Neural cell (in vitro differentiated cells): ENCODE measurements around the gene CACNA1F.

Experiments
- EP300 ChIP-seq: fragments of 450-650 bp; conservative IDR thresholded peaks from 2 replicates; pipeline ENCODE4 v1.6.1; 2014; ENCODE audit warnings: antibody characterized with exemption, mild to moderate bottlenecking, moderate library complexity; ENCODE audit not compliant: poor library complexity, severe bottlenecking
- EZH2 ChIP-seq: fragments of 200-600, 300-800 bp; shearing (Covaris generic), sonication (generic); IDR thresholded peaks from 2 replicates; pipeline ENCODE4 v1.6.1; 2014; ENCODE audit warnings: antibody characterized with exemption, low read length, borderline replicate concordance, mild to moderate bottlenecking; ENCODE audit not compliant: insufficient read depth, poor library complexity, severe bottlenecking
- MXI1 ChIP-seq: fragments of 450-650 bp; conservative IDR thresholded peaks from 2 replicates; pipeline ENCODE4 v1.6.1; 2014; ENCODE audit warnings: antibody characterized with exemption, mild to moderate bottlenecking; ENCODE audit not compliant: poor library complexity, severe bottlenecking
- POLR2AphosphoS5 ChIP-seq: IDR thresholded peaks from 2 replicates; pipeline ENCODE4 v1.6.1; 2012
- RAD21 ChIP-seq: fragments of 450-650 bp; conservative IDR thresholded peaks from 2 replicates; pipeline ENCODE4 v1.6.1; 2014; ENCODE audit warnings: antibody characterized with exemption, mild to moderate bottlenecking, moderate library complexity
- SMC3 ChIP-seq: fragments of 450-650 bp; conservative IDR thresholded peaks from 2 replicates; pipeline ENCODE4 v1.6.1; 2014; ENCODE audit warnings: antibody characterized with exemption, mild to moderate bottlenecking, moderate library complexity; ENCODE audit not compliant: poor library complexity
- TAF1 ChIP-seq: IDR thresholded peaks from 2 replicates; pipeline ENCODE4 v1.6.1; 2012; ENCODE audit warnings: low read depth
- TF ChIP-seq, protein P1 (sequence below): fragments of 450-650 bp; IDR thresholded peaks from 2 replicates; pipeline ENCODE4 v1.5.1; 2014; ENCODE audit warnings: antibody characterized with exemption, mild to moderate bottlenecking, moderate library complexity; ENCODE audit not compliant: poor library complexity, severe bottlenecking
- TF ChIP-seq, protein P2 (sequence below): IDR thresholded peaks from 2 replicates; pipeline ENCODE4 v1.6.1; 2012; ENCODE audit warnings: borderline replicate concordance

DNA sequence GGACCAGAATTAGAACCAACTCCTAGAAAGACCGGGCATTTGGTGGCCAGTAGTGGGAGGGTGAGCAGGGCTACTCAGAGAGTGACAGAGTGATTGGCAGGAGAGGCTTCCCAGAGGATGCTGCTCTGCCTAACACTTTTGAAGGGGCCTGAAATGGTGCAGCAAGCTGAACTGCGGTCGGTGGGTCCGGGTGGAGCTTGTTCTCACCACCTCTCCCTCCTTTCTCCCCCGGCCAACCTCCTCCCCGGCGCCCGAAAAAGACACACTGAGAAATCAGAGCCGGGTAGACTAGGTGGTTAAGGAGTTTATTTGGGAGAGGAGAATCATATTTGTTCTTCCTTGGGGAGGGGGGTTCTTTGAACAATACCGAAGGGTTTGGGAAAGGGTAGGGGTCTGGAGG lies 45.6 kb downstream of the CACNA1F start:
- TF ChIP-seq POLR2AphosphoS5 (no peak), SMC3 (no peak), RAD21 (no peak), EZH2 (no peak), EP300 (no peak), MXI1 (no peak), TAF1 (no peak)
- TF ChIP-seq, protein P1, sequence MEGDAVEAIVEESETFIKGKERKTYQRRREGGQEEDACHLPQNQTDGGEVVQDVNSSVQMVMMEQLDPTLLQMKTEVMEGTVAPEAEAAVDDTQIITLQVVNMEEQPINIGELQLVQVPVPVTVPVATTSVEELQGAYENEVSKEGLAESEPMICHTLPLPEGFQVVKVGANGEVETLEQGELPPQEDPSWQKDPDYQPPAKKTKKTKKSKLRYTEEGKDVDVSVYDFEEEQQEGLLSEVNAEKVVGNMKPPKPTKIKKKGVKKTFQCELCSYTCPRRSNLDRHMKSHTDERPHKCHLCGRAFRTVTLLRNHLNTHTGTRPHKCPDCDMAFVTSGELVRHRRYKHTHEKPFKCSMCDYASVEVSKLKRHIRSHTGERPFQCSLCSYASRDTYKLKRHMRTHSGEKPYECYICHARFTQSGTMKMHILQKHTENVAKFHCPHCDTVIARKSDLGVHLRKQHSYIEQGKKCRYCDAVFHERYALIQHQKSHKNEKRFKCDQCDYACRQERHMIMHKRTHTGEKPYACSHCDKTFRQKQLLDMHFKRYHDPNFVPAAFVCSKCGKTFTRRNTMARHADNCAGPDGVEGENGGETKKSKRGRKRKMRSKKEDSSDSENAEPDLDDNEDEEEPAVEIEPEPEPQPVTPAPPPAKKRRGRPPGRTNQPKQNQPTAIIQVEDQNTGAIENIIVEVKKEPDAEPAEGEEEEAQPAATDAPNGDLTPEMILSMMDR: no peak
- TF ChIP-seq, protein P2, sequence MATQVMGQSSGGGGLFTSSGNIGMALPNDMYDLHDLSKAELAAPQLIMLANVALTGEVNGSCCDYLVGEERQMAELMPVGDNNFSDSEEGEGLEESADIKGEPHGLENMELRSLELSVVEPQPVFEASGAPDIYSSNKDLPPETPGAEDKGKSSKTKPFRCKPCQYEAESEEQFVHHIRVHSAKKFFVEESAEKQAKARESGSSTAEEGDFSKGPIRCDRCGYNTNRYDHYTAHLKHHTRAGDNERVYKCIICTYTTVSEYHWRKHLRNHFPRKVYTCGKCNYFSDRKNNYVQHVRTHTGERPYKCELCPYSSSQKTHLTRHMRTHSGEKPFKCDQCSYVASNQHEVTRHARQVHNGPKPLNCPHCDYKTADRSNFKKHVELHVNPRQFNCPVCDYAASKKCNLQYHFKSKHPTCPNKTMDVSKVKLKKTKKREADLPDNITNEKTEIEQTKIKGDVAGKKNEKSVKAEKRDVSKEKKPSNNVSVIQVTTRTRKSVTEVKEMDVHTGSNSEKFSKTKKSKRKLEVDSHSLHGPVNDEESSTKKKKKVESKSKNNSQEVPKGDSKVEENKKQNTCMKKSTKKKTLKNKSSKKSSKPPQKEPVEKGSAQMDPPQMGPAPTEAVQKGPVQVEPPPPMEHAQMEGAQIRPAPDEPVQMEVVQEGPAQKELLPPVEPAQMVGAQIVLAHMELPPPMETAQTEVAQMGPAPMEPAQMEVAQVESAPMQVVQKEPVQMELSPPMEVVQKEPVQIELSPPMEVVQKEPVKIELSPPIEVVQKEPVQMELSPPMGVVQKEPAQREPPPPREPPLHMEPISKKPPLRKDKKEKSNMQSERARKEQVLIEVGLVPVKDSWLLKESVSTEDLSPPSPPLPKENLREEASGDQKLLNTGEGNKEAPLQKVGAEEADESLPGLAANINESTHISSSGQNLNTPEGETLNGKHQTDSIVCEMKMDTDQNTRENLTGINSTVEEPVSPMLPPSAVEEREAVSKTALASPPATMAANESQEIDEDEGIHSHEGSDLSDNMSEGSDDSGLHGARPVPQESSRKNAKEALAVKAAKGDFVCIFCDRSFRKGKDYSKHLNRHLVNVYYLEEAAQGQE: no peak
